K562 (cell line): ENCODE measurements around the gene JPH2. TPM values are rescaled to one million over a fixed set of nuclear protein-coding genes. Genes with fewer than 3 reads are reported as not detected.

Experiments
- ADNP ChIP-seq: fragments of 200-800 bp; sonication (Bioruptor generic); IDR thresholded peaks from 2 replicates; pipeline ENCODE4 v1.6.1; 2016; ENCODE audit warnings: missing genetic modification characterization, missing compliant biosample characterization
- ASH1L ChIP-seq: fragments of 450-650 bp; IDR thresholded peaks from 2 replicates; pipeline ENCODE4 v1.6.1; 2018; ENCODE audit warnings: borderline replicate concordance, mild to moderate bottlenecking, low read depth; ENCODE audit not compliant: partially characterized antibody
- BRD9 ChIP-seq: fragments of 450-650 bp; IDR thresholded peaks from 2 replicates; pipeline ENCODE4 v1.6.1; 2018; ENCODE audit warnings: low read depth; ENCODE audit not compliant: partially characterized antibody
- C11orf30 ChIP-seq: fragments of 450-650 bp; IDR thresholded peaks from 2 replicates; pipeline ENCODE4 v1.6.1; 2016; ENCODE audit warnings: low read depth, mild to moderate bottlenecking
- CREB1 ChIP-seq, 2 experiments: sonication (generic) in 1 of 2; formaldehyde crosslinking in 1 of 2; IDR thresholded peaks; 2 replicates each; pipeline versions ENCODE4 v1.6.1 to v1.8.0; 2012 to 2022; ENCODE audit warnings: inconsistent platforms in 1 of 2, mild to moderate bottlenecking in 1 of 2, missing genetic modification reagents in 1 of 2, moderate library complexity in 1 of 2
- DIDO1 ChIP-seq: fragments of 450-650 bp; IDR thresholded peaks from 2 replicates; pipeline ENCODE4 v1.6.1; 2016; ENCODE audit warnings: low read depth, missing biosample characterization, missing genetic modification characterization
- E2F3 ChIP-seq: fragments of 250-450 bp; sonication (Bioruptor Pico); IDR thresholded peaks from 2 replicates; pipeline ENCODE4 v1.4.0; 2020; ENCODE audit warnings: mild to moderate bottlenecking
- L3MBTL2 ChIP-seq: fragments of 450-650 bp; IDR thresholded peaks from 2 replicates; pipeline ENCODE4 v1.6.1; 2016; ENCODE audit warnings: mild to moderate bottlenecking, moderate library complexity
- PBX2 ChIP-seq, 2 experiments: IDR thresholded peaks in 1 of 2; conservative IDR thresholded peaks in 1 of 2; 2 replicates each; pipeline ENCODE4 v1.6.1; 2016; ENCODE audit warnings: low read depth in 2 of 2, mild to moderate bottlenecking in 1 of 2, missing compliant biosample characterization in 1 of 2, missing genetic modification characterization in 1 of 2, moderate library complexity in 1 of 2
- PTBP1 ChIP-seq: fragments of 200-400 bp; formaldehyde crosslinking; IDR thresholded peaks from 2 replicates; pipeline ENCODE4 v1.6.1; 2017; ENCODE audit warnings: low read depth, low read length
- TCF7 ChIP-seq: sonication (generic); IDR thresholded peaks from 2 replicates; pipeline ENCODE4 v1.6.1; 2016; ENCODE audit warnings: antibody characterized with exemption, borderline replicate concordance
- ZNF134 ChIP-seq: fragments of 250-450 bp; sonication (Bioruptor Pico); conservative IDR thresholded peaks from 2 replicates; pipeline ENCODE4 v1.4.0; 2020
- ZNF174 ChIP-seq: fragments of 250-450 bp; sonication (Bioruptor Pico); IDR thresholded peaks from 2 replicates; pipeline ENCODE4 v1.4.0; 2020; ENCODE audit warnings: mild to moderate bottlenecking
- ZNF518B ChIP-seq: fragments of 250-450 bp; sonication (Bioruptor Pico); IDR thresholded peaks from 2 replicates; pipeline ENCODE4 v1.5.0; 2021; ENCODE audit warnings: mild to moderate bottlenecking, moderate library complexity
- polyA plus RNA-seq, 8 experiments: library from polyadenylated mRNA; depleted of rRNA in 4 of 8; stranded (reverse) in 5 of 8; unstranded in 3 of 8; fragments of >200 nt; fragmentation: Nextera tagmentation in 2 of 8; fragmentation: Illumina TruSeq in 1 of 8; extraction: Ambion mirVana in 2 of 8; extraction: Trizol in 1 of 8; gene quantifications; 2 replicates each; pipeline versions ENCODE4 v1.2.1 to v1.2.3, GENCODE V29; 2011 to 2014; ENCODE audit warnings: inconsistent platforms in 1 of 8, missing spikeins in 1 of 8
- total RNA-seq, 7 experiments: library from RNA; depleted of rRNA in 6 of 7; stranded (reverse); fragments of >200 nt in 6 of 7; fragmentation: Illumina TruSeq in 2 of 7; extraction: Trizol in 2 of 7; gene quantifications; 2 replicates each; pipeline versions ENCODE4 v1.2.1 to v1.2.3, GENCODE V29; 2011 to 2021; ENCODE audit warnings: low replicate concordance in 1 of 7
- TF ChIP-seq, protein P1 (sequence below): IDR thresholded peaks from 2 replicates; pipeline ENCODE4 v1.6.1; 2011; ENCODE audit warnings: borderline replicate concordance, low read depth, mild to moderate bottlenecking, moderate library complexity, low read length; ENCODE audit not compliant: insufficient read depth, poor library complexity, severe bottlenecking
- TF ChIP-seq, protein P2 (sequence below): sonication (generic); formaldehyde crosslinking; IDR thresholded peaks from 2 replicates; pipeline ENCODE4 v1.8.1; 2023; ENCODE audit warnings: mild to moderate bottlenecking, missing genetic modification reagents

The JPH2 gene
- total and polyA plus RNA-seq, 9 of the 15 experiments (the other 6 are each of a cell fraction or from before 2014, with no cell fraction given) = not detected

DNA sequence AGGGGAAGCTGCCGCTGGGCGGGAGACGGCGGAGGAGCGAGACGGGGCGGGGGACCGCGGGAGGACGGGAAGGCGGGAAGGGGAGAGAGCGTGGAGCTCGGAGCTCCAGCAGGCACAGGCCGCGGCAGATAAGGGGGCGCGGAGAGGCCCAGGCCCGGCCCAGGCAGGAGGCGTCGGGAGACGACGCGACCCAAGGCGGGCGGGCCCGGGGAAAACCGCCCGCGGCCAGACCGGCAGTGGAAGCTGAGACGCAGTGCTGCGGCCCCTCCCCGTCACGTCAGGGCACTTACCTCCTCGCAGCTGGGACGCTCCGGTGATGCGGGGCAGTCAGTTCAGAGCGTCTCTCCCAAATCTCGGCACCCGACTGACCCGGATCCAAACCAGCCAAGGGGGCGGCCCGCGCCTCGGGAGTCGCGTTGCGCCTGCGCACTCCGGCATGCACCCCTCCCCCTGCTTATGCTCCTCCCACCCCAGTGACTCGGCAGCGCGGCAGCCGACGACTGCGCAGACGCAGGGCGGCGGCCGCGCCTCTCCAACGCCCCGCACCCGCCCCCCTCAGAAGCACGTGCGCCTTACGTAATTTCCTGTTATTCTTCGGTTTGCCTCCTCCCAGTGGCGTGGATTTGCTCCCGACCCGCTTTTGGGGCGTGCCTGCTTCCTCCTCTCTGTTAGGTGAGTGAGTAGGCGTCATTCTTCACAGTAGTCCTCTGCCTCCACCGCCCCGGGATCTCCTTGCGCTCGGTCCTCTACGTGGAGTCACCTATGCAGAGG, 23.6 kb upstream of the JPH2 start, which contains the start of gene OSER1 (continued):
- TF ChIP-seq, protein P1, sequence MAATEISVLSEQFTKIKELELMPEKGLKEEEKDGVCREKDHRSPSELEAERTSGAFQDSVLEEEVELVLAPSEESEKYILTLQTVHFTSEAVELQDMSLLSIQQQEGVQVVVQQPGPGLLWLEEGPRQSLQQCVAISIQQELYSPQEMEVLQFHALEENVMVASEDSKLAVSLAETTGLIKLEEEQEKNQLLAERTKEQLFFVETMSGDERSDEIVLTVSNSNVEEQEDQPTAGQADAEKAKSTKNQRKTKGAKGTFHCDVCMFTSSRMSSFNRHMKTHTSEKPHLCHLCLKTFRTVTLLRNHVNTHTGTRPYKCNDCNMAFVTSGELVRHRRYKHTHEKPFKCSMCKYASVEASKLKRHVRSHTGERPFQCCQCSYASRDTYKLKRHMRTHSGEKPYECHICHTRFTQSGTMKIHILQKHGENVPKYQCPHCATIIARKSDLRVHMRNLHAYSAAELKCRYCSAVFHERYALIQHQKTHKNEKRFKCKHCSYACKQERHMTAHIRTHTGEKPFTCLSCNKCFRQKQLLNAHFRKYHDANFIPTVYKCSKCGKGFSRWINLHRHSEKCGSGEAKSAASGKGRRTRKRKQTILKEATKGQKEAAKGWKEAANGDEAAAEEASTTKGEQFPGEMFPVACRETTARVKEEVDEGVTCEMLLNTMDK = no peak
- 0 out of 2 replicates have a peak, but pooled peaks have one; percentile 40 for TF ChIP-seq DIDO1 (tag)
- TF ChIP-seq CREB1 (IDR thresholded peaks at IDR 0.05) = peak; percentile 82
- peak; percentile 82 for TF ChIP-seq CREB1 (CRISPR knock-in tag; IDR thresholded peaks at IDR 0.05)
- peak; percentile 87 for TF ChIP-seq L3MBTL2
- TF ChIP-seq ZNF174 (CRISPR knock-in tag) = no peak
- no peak for TF ChIP-seq ZNF518B (CRISPR knock-in tag)
- TF ChIP-seq C11orf30 = peak; percentile 76
- no peak for TF ChIP-seq ASH1L
- no peak for TF ChIP-seq TCF7
- no peak for TF ChIP-seq PBX2 (CRISPR knock-in tag; IDR thresholded peaks at IDR 0.05; ENCODE audit: low read depth)
- no peak for TF ChIP-seq PBX2 (tag; conservative IDR thresholded peaks at IDR 0.05; ENCODE audit: low read depth)
- no peak for TF ChIP-seq BRD9
- no peak for TF ChIP-seq PTBP1
- no peak for TF ChIP-seq ADNP
- TF ChIP-seq, protein P2, sequence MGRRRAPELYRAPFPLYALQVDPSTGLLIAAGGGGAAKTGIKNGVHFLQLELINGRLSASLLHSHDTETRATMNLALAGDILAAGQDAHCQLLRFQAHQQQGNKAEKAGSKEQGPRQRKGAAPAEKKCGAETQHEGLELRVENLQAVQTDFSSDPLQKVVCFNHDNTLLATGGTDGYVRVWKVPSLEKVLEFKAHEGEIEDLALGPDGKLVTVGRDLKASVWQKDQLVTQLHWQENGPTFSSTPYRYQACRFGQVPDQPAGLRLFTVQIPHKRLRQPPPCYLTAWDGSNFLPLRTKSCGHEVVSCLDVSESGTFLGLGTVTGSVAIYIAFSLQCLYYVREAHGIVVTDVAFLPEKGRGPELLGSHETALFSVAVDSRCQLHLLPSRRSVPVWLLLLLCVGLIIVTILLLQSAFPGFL (CRISPR knock-in tag) = no peak
- no peak for TF ChIP-seq ZNF134 (CRISPR knock-in tag)
- 0 out of 2 replicates have a peak, but pooled peaks have one; percentile 77 for TF ChIP-seq E2F3
